Stomach smooth muscle (tissue), 2 donors: ENCODE results near the gene GATAD2A.

Experiments used
- H3K27ac ChIP-seq: one replicate; pipeline ENCODE4 v1.7.0; 2013; ENCODE audit warnings: mild to moderate bottlenecking, low read length, inconsistent platforms
- H3K27me3 ChIP-seq, 2 donors: one replicate each; pipeline ENCODE4 v1.7.0; 2013; ENCODE audit warnings: low read length in 2 of 2; ENCODE audit not compliant: insufficient read depth in 2 of 2, control insufficient read depth in 1 of 2
- H3K36me3 ChIP-seq, 2 donors: one replicate each; pipeline ENCODE4 v1.7.0; 2013; ENCODE audit warnings: low read length in 2 of 2; ENCODE audit not compliant: control insufficient read depth in 2 of 2, insufficient read depth in 2 of 2
- H3K4me1 ChIP-seq: one replicate; pipeline ENCODE4 v1.7.0; 2013; ENCODE audit warnings: low read length; ENCODE audit not compliant: control insufficient read depth, insufficient read depth
- H3K4me3 ChIP-seq, 2 donors: one replicate each; pipeline ENCODE4 v1.7.0; 2013; ENCODE audit warnings: low read length in 2 of 2
- H3K9ac ChIP-seq, 2 donors: one replicate each; pipeline ENCODE4 v1.7.0; 2013; ENCODE audit warnings: low read length in 2 of 2, mild to moderate bottlenecking in 1 of 2
- H3K9me3 ChIP-seq, 2 donors: one replicate each; pipeline ENCODE4 v1.7.0; 2013; ENCODE audit warnings: low read length in 2 of 2; ENCODE audit not compliant: control insufficient read depth in 2 of 2
- donor health status: healthy.
- donor health status: Pancreatic carcinoma.

Gene GATAD2A

GRCh38 chr19:19530889-19531288 lies 125.4 kb downstream of the GATAD2A start:
- H3K27ac ChIP-seq = no peak overlapping the region
- no peak overlapping the region for H3K9ac ChIP-seq
- no peak overlapping the region for H3K4me3 ChIP-seq
- H3K4me1 ChIP-seq = peaks cover 16% of the 10 kb centered on the region
- no peaks in the 10 kb centered on the region for H3K27me3 ChIP-seq
- peaks cover 8 to 10% of the 10 kb centered on the region in 2 donors for H3K36me3 ChIP-seq
- no peaks in the 10 kb centered on the region for H3K9me3 ChIP-seq

GRCh38 chr19:19531951-19532805 lies 126.7 kb downstream of the GATAD2A start:
- no peak overlapping the region for H3K27ac ChIP-seq
- H3K36me3 ChIP-seq = peaks cover 7 to 8% of the 10 kb centered on the region in 2 donors
- peak overlapping the region in 1 of 2 donors; percentile 22 for H3K4me3 ChIP-seq
- no peaks in the 10 kb centered on the region for H3K9me3 ChIP-seq
- H3K4me1 ChIP-seq = peaks cover 16% of the 10 kb centered on the region
- peak overlapping the region; percentile 28 to 60 for H3K9ac ChIP-seq
- no peaks in the 10 kb centered on the region for H3K27me3 ChIP-seq

GRCh38 chr19:19532806-19533701 lies 127.6 kb downstream of the GATAD2A start:
- H3K9me3 ChIP-seq = no peaks in the 10 kb centered on the region
- H3K4me1 ChIP-seq = peaks cover 24% of the 10 kb centered on the region
- H3K27ac ChIP-seq = no peak overlapping the region
- no peak overlapping the region for H3K9ac ChIP-seq
- peaks cover 1 to 2% of the 10 kb centered on the region in 2 donors for H3K36me3 ChIP-seq
- peaks cover 3 to 5% of the 10 kb centered on the region in 2 donors for H3K27me3 ChIP-seq
- no peak overlapping the region for H3K4me3 ChIP-seq

- no peaks in the 10 kb centered on the region for H3K9me3 ChIP-seq
- H3K4me1 ChIP-seq = peaks cover 29% of the 10 kb centered on the region
- peaks cover 10 to 13% of the 10 kb centered on the region in 2 donors for H3K27me3 ChIP-seq
- H3K27ac ChIP-seq = no peak overlapping the region
- H3K4me3 ChIP-seq = no peak overlapping the region
- H3K9ac ChIP-seq = no peak overlapping the region
- no peaks in the 10 kb centered on the region for H3K36me3 ChIP-seq
Measured at GRCh38 chr19:19533841-19534240, 128.4 kb downstream of the GATAD2A start.

- Histone ChIP-seq H3K4me3 (no peak overlapping the region), H3K4me1 (peaks cover 25% of the 10 kb centered on the region), H3K27me3 (peaks cover 13 to 21% of the 10 kb centered on the region in 2 donors), H3K9me3 (no peaks in the 10 kb centered on the region), H3K27ac (no peak overlapping the region), H3K9ac (no peak overlapping the region), H3K36me3 (no peaks in the 10 kb centered on the region)
Measured at GRCh38 chr19:19534556-19535265, 129.2 kb downstream of the GATAD2A start.

DNA sequence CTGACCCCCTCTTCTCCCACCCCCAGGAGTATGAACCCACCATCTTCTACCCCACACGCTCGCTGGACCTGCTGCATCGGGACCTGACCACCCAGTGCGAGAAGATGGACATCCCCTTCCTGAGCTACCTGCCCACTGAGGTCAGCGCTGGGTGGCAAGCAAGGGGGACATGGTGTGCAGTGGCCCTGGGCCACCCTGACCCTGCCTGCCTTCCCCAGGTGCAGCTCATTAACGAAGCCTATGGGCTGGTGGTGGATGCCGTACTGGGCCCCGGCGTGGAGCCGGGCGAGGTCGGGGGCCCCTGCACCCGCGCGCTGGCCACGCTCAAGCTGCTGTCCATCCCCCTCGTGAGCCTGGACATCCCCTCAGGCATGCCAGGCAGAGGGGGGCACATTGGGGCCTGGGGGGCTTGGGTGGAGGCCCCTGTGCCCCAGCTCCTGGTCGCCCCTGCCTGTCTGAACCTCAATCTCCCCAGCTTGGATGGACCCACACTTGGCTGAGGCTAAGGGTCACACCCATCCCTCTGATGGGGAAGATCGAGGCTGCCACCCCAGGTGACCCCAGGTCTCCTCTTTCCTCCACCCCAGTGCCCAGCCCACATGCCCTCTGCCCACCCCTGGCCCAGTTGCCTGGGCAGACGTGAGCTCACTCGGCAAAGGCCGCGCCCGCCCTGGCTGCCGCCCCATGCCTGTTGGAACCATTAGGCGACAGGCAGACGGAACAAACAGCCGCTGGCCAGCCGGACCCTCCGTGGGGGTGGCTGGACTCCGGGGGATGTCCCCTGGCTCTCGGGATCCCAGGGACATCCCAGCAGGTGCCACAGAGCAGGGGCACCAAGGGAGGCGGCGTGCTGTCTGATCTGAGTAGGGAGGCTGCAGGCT lies 130.1 kb downstream of the GATAD2A start:
- H3K9ac ChIP-seq = no peak overlapping the region
- H3K9me3 ChIP-seq = no peaks in the 10 kb centered on the region
- H3K27me3 ChIP-seq = peaks cover 14 to 29% of the 10 kb centered on the region in 2 donors
- H3K36me3 ChIP-seq = no peaks in the 10 kb centered on the region
- H3K4me3 ChIP-seq = no peak overlapping the region
- peaks cover 29% of the 10 kb centered on the region for H3K4me1 ChIP-seq
- H3K27ac ChIP-seq = no peak overlapping the region

GRCh38 chr19:19537075-19538048 lies 131.9 kb downstream of the GATAD2A start:
- peaks cover 35% of the 10 kb centered on the region for H3K4me1 ChIP-seq
- H3K27me3 ChIP-seq = peaks cover 32 to 47% of the 10 kb centered on the region in 2 donors
- peak overlapping the region in 1 of 2 donors; percentile 52 for H3K4me3 ChIP-seq
- no peak overlapping the region for H3K9ac ChIP-seq
- H3K27ac ChIP-seq = no peak overlapping the region
- H3K36me3 ChIP-seq = no peaks in the 10 kb centered on the region
- H3K9me3 ChIP-seq = no peaks in the 10 kb centered on the region

DNA sequence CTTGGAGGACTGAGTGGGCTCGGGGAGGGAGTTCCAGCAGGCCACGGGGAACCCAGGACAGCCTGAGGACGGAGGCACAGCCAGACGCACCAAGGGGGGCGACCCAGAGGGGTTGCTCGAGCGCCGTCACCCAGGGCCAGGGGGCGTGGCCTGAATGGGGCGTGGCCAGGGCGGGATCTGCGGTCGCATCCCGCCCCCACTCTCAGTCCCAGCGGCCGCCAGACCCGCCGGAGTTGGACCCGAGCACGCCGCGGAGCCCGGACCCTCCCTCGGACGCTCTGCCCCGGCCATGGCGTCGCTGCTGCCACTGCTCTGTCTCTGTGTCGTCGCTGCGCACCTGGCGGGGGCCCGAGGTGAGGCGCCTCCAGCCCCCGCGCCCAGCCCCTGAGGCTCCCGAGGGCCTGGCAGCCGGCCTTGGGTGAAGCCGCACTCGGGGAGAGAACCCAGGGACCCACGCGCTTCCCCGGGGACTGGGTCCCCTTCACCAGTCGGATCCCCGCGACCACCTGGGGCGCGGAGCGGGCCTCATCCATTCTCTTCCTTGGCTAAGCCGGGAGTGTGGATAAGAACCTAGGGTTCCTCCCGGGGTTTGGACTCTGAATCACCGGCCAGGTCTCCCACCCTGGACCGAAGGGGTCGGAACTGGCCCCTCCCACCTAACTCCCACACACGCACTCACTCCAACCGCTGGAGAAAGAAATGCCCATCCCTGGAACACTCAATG lies 132.7 kb downstream of the GATAD2A start, which contains the start of gene CILP2:
Gene CILP2, plus strand, starts transcription at position 205 of the 724 bp plus-strand sequence. Its CDS starts 85 bp downstream, at position 290.
- Histone ChIP-seq H3K36me3 (no peaks in the 10 kb centered on the region), H3K9me3 (no peaks in the 10 kb centered on the region), H3K4me3 (peak within 1 kb of the TSS in 1 of 2 donors; percentile 52), H3K4me1 (peaks cover 31% of the 10 kb centered on the region), H3K9ac (no peak within 1 kb of the TSS), H3K27ac (no peak within 1 kb of the TSS), H3K27me3 (peaks cover 37 to 55% of the 10 kb centered on the region in 2 donors)
